ENCODE measurements around the gene IGSF5.

Gene IGSF5

GRCh38 chr21:39837861-39838359 is 92.9 kb downstream of the IGSF5 start:
- no peak for DNase-seq

GRCh38 chr21:39840373-39841097 is 95.6 kb downstream of the IGSF5 start:
- DNase-seq = no peak

- no peak for DNase-seq
These were observed 97.9 kb downstream of the IGSF5 start for GRCh38 chr21:39842741-39843459.

GRCh38 chr21:39843483-39843882 is 98.5 kb downstream of the IGSF5 start:
- DNase-seq = no peak

- DNase-seq = no peak
These were observed 98.9 kb downstream of the IGSF5 start for GRCh38 chr21:39843916-39844315.

GRCh38 chr21:39845571-39846130 is 100.7 kb downstream of the IGSF5 start:
- DNase-seq = no peak

- no peak for DNase-seq
These were observed 102.9 kb downstream of the IGSF5 start for GRCh38 chr21:39847877-39848276.

- DNase-seq = no peak
These were observed 104.2 kb downstream of the IGSF5 start for GRCh38 chr21:39849014-39849655.

GRCh38 chr21:39850333-39850732 is 105.3 kb downstream of the IGSF5 start:
- DNase-seq = no peak

- DNase-seq = no peak
These were observed 106.1 kb downstream of the IGSF5 start for GRCh38 chr21:39851002-39851618.
